Erythroblast (primary cell): ENCODE measurements around the gene OTUD1.

Experiments used
- DNase-seq, 2 experiments: peaks; one replicate each; lab custom pipeline; 2025; lab: John Stamatoyannopoulos, UW
- GATA1 ChIP-seq: IDR thresholded peaks from 2 replicates; pipeline ENCODE4 v1.6.1; 2011; ENCODE audit warnings: low read depth, mild to moderate bottlenecking, control low read depth, low read length, moderate library complexity
- POLR2A ChIP-seq: IDR thresholded peaks from 2 replicates; pipeline ENCODE4 v1.6.1; 2011; ENCODE audit warnings: mild to moderate bottlenecking, low read length

Gene OTUD1

DNA sequence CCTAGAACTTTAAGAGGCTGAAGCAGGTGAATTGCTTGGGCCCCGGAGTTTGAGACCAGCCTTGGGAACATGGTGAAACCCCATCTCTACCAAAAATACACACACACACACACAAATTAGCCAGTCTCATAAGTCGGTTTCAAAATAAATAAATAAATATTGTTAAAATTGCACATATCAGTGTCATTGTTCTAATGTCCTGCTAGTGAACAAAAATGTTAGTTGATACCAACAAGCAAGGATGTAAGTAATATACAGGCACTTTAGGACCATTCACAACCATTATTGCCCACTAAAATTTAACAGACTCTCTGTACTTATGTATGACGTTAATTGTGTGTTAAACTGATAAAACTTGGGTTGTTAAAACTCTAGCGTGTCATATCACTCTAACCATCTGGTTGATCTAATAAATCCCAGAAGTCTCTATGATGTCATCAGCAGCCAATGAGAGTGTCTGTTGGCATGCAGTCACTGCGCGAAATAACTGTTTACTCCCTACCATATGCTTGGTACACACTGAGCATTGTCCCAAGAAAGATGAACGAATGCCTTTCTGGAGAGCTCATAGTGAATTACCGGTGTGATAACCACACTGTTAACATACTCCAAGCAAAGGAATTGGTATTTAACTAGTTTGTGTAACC, 30.4 kb upstream of the OTUD1 start:
- TF ChIP-seq POLR2A, result no peak
- no peak for TF ChIP-seq GATA1
- peak; percentile 1 to 7 for DNase-seq

DNA sequence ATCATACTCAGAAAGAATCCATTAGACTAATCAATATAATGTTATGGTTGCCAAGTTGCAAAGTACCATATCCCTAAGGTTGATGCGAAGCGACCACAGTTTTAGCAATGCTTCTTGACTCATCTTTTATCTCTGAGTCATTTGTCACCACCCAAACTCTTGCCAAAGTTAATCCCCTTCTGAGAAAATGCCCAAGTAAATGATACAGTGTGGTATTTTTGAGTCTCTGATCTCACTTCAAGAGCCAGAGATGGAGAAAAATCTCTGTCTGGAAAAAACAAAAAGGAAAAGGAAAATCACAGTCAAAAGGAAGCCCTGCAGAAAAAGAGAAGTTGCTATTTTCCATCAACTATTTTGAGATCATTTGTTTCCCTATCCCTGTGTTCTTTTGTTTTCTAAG, 26.7 kb upstream of the OTUD1 start:
- peak in 1 of 2 experiments; percentile 17 for DNase-seq
- TF ChIP-seq POLR2A (no peak), GATA1 (no peak)

DNA sequence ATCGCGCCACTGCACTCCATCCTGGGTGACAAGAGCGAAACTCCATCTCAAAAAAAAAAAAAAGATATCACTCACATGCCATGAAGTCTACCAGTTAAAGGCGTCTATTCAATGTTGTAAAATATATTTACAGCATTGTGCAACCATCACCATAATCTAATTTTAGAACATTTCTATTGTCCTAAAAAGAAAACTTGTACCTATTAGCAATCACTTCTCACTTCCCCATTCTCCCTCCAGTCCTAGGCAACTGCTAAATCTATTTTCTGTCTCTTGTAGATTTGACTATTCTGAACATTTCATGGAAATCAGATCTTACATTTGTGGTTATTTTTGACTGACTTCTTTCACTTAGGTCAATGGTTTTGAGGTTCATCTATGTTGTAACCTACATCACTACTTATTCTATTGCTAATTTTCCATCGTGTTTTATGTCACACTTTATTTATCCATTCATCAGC, 25.2 kb upstream of the OTUD1 start:
- DNase-seq, result no peak
- TF ChIP-seq POLR2A (no peak), GATA1 (no peak)

DNA sequence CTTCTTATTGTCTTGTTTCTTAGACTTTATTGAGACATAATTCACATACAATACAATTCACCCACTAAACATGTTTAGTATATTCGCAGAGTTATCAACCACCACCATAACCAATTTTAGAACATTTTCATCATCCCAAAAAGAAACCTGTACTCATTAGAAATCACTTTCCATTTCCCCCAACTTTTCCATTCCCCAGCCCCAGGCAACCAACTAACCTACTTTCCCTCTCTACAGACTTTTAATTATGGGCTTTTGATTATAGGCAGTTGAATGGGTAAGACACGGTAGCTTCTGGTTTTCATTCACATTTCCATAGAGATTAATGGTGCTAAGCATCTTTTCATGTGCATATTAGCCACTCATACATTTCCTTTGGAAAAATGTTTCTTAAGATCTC, 24.2 kb upstream of the OTUD1 start:
- TF ChIP-seq GATA1 (no peak), POLR2A (no peak)
- DNase-seq, result no peak

DNA sequence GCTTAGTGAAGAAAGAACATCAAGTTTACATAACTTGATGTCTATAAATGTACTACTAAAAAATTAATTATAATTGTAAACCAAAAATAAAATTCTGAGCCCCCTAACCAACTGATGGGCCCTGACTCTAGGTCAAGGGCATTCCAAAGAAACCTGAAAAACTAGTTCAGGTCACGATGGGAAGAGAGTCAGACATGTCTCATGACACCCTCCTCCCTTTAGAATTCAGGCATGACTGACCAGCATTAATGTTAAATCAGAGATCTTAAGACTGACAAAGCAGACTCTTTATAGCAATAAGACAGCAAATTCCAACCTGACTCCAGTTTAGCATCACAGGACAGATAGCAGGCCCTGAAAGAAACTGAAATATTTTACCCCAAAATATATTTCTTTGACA, 21.6 kb upstream of the OTUD1 start:
- TF ChIP-seq GATA1, result no peak
- TF ChIP-seq POLR2A, result no peak
- no peak for DNase-seq

DNA sequence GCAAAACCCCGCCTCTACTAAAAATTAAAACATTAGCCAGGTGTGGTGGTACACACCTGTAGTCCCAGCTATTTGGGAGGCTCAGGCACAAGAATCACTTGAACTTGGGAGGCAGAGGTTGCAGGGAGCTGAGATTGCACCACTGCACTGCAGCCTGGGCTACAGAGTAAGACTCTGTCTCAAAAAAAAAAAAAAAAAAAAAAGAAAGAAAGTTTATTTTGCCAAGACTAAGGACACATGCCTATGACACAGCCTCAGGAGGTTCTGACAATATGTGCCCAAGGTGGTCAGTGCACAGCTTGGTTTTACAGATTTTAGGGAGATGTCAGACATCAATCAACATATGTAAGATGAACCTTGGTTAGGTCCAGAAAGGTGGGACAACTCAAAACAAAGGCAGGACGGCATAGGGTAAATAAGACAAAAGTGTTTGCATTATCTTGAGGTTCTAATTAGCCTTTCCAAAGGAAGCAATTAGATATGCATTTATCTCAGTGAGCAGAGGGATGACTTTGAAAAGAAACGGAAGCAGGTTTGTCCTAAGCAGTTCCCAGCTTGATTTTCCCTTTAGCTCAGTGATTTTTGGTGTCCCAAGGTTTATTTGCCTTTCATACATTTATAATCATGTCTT, 20.7 kb upstream of the OTUD1 start:
- no peak for TF ChIP-seq GATA1
- no peak for TF ChIP-seq POLR2A
- DNase-seq, result no peak

DNA sequence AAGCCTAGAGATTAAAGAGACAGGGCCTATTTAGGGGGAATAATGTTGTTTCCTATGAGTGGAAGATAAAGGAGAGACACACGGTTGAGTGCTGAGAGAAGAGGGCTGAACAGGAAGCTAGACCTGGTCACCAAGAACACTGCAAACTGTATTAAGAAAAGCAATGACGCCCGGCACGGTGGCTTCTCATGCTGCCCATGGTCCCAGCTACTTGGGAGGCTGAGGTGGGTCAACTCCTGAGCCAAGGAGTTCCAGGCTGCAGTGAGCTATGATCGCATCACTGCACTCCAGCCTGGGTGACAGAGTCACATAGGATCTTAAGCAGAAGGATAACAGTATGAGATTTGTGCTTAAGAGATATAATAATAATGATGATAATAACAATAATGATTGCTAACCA, 19.7 kb upstream of the OTUD1 start:
- no peak for DNase-seq
- no peak for TF ChIP-seq POLR2A
- no peak for TF ChIP-seq GATA1

DNA sequence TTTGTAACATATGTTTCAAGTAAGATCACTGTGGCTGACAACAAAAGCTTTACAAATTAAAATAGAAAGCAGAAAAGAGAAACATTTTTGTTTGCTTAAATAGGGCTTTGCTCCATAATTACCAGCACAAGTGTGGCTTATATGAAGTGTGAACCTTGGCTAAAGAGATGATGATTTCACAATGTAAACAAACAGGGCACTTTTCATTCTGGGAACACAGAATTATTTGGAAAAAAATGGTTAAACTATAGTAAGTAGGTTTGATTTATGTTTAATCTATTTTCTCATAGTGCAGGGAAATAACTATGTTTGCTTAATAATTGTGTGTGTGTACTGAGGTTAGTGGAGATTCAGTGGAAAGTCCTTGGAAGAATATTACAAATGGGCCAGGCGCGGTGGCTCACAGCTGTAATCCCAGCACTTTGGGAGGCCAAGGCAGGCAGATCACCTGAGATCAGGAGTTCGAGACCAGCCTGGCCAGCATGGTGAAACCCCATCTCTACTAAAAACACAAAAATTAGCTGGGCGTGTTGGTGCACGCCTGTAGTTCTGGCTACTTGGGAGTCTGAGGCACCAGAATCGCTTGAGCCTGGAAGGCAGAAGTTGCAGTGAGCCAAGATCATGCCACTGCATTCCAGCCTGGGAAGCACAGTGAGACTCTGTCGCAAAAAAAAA, 19.1 kb upstream of the OTUD1 start:
- no peak for TF ChIP-seq GATA1
- no peak for TF ChIP-seq POLR2A

DNA sequence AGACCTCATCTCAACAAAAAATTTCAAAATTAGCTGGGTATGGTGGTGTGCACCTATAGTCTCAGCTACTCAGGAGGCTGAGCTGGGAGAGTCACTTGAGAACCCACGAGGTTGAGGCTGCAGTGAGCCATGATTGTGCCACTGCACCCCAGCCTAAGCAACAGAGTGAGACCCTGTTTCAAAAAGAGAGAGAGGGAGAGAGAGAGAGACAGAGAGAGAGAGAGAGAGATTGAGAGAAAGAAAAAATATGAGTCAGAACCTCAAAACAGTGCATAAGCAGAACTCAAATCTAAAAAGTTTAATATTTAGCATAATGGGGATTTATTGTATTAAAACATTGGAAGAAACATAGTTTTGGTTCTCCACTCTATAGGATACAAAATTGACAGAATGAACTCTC, 17.5 kb upstream of the OTUD1 start:
- TF ChIP-seq POLR2A, result no peak
- no peak for TF ChIP-seq GATA1
- no peak for DNase-seq

More for the DNA sequence above, 19.1 kb upstream of the OTUD1 start:
- DNase-seq, result no peak

DNA sequence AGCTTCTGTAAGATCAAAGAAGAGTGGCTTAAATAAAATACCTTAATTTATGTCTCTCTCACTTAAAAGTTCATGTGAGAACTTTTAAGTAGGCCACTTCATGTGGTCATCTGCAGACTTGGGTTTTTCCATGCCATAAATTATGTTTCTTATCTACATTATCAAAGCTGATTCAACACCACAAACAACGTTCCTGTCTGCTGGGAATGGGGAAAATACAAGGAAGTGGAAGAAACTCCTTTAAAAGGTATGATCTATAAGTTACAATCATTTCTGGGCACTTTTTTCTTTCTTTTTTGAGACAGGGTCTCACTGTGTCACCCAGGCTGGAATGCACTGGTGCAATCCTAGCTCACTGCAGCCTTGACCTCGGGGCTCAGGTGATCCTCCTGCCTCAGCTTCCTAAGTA, 16.9 kb upstream of the OTUD1 start:
- TF ChIP-seq POLR2A (no peak), GATA1 (no peak)
- DNase-seq, result no peak

DNA sequence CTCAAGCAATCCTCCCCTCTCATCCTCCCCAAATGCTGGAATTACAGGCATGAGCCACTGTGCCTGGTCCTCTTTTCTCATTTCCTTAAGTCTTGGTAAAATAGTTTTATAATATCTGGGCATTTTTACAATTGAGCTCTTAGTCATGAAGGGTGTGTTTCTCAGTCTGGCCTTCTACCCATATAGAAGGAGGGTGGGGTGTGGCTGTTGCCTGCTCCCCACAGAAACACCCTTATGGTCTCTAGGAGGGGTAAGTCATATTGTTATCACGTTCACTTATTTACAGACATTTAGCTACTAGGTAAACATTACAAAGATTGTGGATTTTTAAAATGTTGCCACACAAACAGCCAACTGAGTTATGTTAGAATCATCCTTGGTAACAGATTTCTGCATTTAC, 6.7 kb upstream of the OTUD1 start:
- peak; percentile 9 to 13 for DNase-seq
- TF ChIP-seq POLR2A (no peak), GATA1 (no peak)

DNA sequence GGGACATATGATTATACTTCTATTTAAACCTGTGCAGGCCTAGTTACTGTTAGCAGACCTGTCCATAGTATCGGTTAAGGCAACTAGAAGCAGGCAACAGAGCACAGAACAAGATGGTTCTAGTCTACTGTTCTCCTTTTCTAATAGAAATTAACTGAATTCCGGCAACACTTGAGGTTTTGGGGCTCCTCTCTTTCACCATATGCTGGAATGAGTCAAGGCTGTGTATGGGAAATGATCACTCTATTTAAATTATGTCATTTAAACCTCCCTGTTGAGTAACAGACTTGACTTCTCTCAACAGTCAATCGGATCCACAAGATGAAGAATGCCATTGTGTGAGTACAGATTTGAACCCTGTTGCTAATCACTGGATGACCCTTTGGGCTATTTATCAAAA, 6.2 kb upstream of the OTUD1 start:
- no peak for TF ChIP-seq POLR2A
- TF ChIP-seq GATA1, result no peak

DNA sequence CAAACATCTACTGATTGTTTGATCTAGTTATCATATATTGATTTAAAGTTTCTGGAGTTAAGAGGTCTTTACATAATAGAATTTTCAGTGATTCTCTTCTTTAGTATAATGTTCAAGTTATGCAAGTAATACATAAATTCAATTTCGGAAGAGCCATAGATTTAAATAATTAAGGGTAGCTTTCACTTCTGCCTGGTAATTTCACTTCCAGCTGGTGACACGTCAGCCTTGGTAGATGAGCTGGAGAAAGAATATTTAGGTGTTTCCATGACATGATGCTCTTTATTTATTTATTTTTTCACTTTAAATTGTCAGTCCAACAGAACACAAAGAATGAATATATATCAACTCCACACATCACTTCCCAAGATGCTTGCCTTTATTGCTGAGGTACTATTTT, 5.2 kb upstream of the OTUD1 start:
- TF ChIP-seq GATA1 (no peak), POLR2A (no peak)

More for the DNA sequence above, 6.2 kb upstream of the OTUD1 start:
- no peak for DNase-seq

DNA sequence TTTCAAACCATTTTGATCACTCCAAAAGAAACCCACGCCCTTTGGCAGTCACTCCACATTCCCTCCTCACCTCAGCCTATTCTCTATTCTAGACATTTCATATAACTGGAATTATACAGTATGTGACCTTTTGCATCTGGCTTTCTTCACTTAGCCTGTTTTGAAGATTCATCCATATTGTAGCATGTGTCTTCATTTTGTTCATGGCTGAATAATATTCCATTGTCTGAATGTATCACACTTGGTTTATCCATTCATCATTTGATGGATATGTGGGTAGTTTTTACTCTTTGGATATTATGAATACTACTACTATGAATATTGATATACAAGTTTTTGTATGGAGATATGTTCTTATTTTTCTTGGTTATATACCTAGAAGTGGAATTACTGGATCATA, 3.5 kb upstream of the OTUD1 start:
- DNase-seq, result no peak
- TF ChIP-seq GATA1 (no peak), POLR2A (no peak)

More for the DNA sequence above, 5.2 kb upstream of the OTUD1 start:
- no peak for DNase-seq
